PC-3 (cell line): ENCODE results near the gene TEX10. TPM values are rescaled to one million over a fixed set of nuclear protein-coding genes. Genes with fewer than 3 reads are reported as not detected.

Experiments used
- ATAC-seq: fragments of 200-7000 bp; cut with Tn5 transposase; 2 replicates; pipeline ENCODE4 v1.9.1; 2020; ENCODE audit warnings: mild to moderate bottlenecking, moderate library complexity
- BruUV-seq: library from RNA; stranded (reverse); fragments of 400-500 nt; replicated peaks from 2 replicates; lab custom pipeline; 2021; lab: Mats Ljungman, UMichigan
- CTCF ChIA-PET: fragments of 300-600 bp; sonication (Branson Sonifier 250); formaldehyde crosslinking; loops from one replicate; lab custom pipeline; 2022; ENCODE audit warnings: antibody characterized with exemption; lab: Charles Lee
- POLR2A ChIA-PET: fragments of 300-600 bp; sonication (Branson Sonifier 250); formaldehyde crosslinking; loops from one replicate; lab custom pipeline; 2022; ENCODE audit warnings: antibody characterized with exemption; ENCODE audit not compliant: unreplicated experiment; lab: Charles Lee
- DNase-seq: peaks from one replicate; pipeline ENCODE4 v3.0.0-alpha.2; 2015
- H2AFZ ChIP-seq: fragments of 300-600 bp; sonication (generic); 2 replicates; pipeline ENCODE4 v1.6.0; 2016; ENCODE audit warnings: antibody characterized with exemption, low read length
- H3F3A ChIP-seq: fragments of 300-600 bp; sonication (generic); one replicate; pipeline ENCODE4 v1.6.0; 2017; ENCODE audit warnings: antibody characterized with exemption, low read length, control low read depth, mild to moderate bottlenecking; ENCODE audit not compliant: unreplicated experiment
- H3K27ac ChIP-seq: fragments of 300-600 bp; sonication (generic); 2 replicates; pipeline ENCODE4 v1.5.1; 2016; ENCODE audit warnings: mild to moderate bottlenecking, low read length
- H3K27me3 ChIP-seq: fragments of 300-600 bp; sonication (generic); 2 replicates; pipeline ENCODE4 v1.6.1; 2016; ENCODE audit warnings: low read length, mixed read lengths
- H3K36me3 ChIP-seq: fragments of 300-600 bp; sonication (generic); 2 replicates; pipeline ENCODE4 v1.6.1; 2016; ENCODE audit warnings: low read depth, mixed run types, low read length, mixed read lengths
- H3K4me1 ChIP-seq: fragments of 300-600 bp; sonication (generic); 2 replicates; pipeline ENCODE4 v1.5.1; 2016; ENCODE audit warnings: low read length; ENCODE audit not compliant: insufficient read depth
- H3K4me2 ChIP-seq: fragments of 300-600 bp; sonication (generic); 2 replicates; pipeline ENCODE4 v1.6.0; 2016; ENCODE audit warnings: low read length
- H3K4me3 ChIP-seq: fragments of 300-600 bp; sonication (generic); 2 replicates; pipeline ENCODE4 v1.5.1; 2016; ENCODE audit warnings: mild to moderate bottlenecking, low read length, mixed read lengths
- H3K79me2 ChIP-seq: fragments of 300-600 bp; sonication (generic); 2 replicates; pipeline ENCODE4 v1.6.1; 2017; ENCODE audit warnings: low read length, mixed read lengths
- H3K9ac ChIP-seq: fragments of 300-600 bp; sonication (generic); 2 replicates; pipeline ENCODE4 v1.6.0; 2016; ENCODE audit warnings: mild to moderate bottlenecking, low read length
- H3K9me2 ChIP-seq: fragments of 300-600 bp; sonication (generic); replicated peaks from 2 replicates; pipeline ENCODE4 v1.6.1; 2016; ENCODE audit warnings: mixed run types, low read length, mixed read lengths
- H3K9me3 ChIP-seq: fragments of 300-600 bp; sonication (generic); 2 replicates; pipeline ENCODE4 v1.6.1; 2016; ENCODE audit warnings: low read length, mixed read lengths
- H4K20me1 ChIP-seq: fragments of 300-600 bp; sonication (generic); 2 replicates; pipeline ENCODE4 v1.6.1; 2016; ENCODE audit warnings: low read length, mixed read lengths
- CTCF ChIP-seq: fragments of 300-600 bp; sonication (generic); conservative IDR thresholded peaks from 2 replicates; pipeline ENCODE4 v1.5.1; 2017; ENCODE audit warnings: antibody characterized with exemption, low read depth, mild to moderate bottlenecking, low read length
- EZH2 ChIP-seq: fragments of 300-600 bp; sonication (generic); IDR thresholded peaks from one replicate; pipeline ENCODE4 v1.6.1; 2017; ENCODE audit warnings: antibody characterized with exemption, mild to moderate bottlenecking, low read length; ENCODE audit not compliant: unreplicated experiment
- EZH2phosphoT487 ChIP-seq: fragments of 300-600 bp; sonication (generic); IDR thresholded peaks from 2 replicates; pipeline ENCODE4 v1.6.1; 2018; ENCODE audit warnings: mild to moderate bottlenecking, antibody characterized with exemption, low read length, borderline replicate concordance
- intact Hi-C: fragments of 100-400 bp; cut with micrococcal nuclease; formaldehyde crosslinking; loops from 2 replicates; pipeline ENCODE4 v1.9.0; 2023
- total RNA-seq: library from RNA; depleted of rRNA; stranded (reverse); fragments of >200 nt; gene quantifications from 2 replicates; pipeline ENCODE4 v1.2.3, GENCODE V29; 2014

The TEX10 gene
- total RNA-seq, 1 experiment from 2014 or later = 22.1 TPM

GRCh38 chr9:100303747-100304146 is 49.0 kb downstream of the TEX10 start:
- peaks cover 34% of the 10 kb centered on the region for H3K36me3 ChIP-seq
- DNase-seq = no peak
- intact Hi-C loops = no loop called here
- no peak overlapping the region for H2AFZ ChIP-seq
- no TSS peak for BruUV-seq
- H3K4me3 ChIP-seq = no peak overlapping the region
- no peaks in the 10 kb centered on the region for H3K9me2 ChIP-seq
- H4K20me1 ChIP-seq = no peaks in the 10 kb centered on the region
- H3K9ac ChIP-seq = no peak overlapping the region
- no peaks in the 10 kb centered on the region for H3K4me1 ChIP-seq
- H3F3A ChIP-seq = no peaks in the 10 kb centered on the region
- H3K9me3 ChIP-seq = no peaks in the 10 kb centered on the region
- ChIA-PET POLR2A (no interaction called here), CTCF (no interaction called here)
- no peaks in the 10 kb centered on the region for H3K27me3 ChIP-seq
- TF ChIP-seq EZH2 (no peak), CTCF (no peak), EZH2phosphoT487 (no peak)
- no peaks in the 10 kb centered on the region for H3K79me2 ChIP-seq
- no peak overlapping the region for H3K27ac ChIP-seq
- H3K4me2 ChIP-seq = no peak overlapping the region
- ATAC-seq = no peak

- Histone ChIP-seq H3K9ac (no peak overlapping the region), H3K4me2 (no peak overlapping the region), H3K27me3 (no peaks in the 10 kb centered on the region), H3K27ac (no peak overlapping the region), H2AFZ (no peak overlapping the region), H3F3A (no peaks in the 10 kb centered on the region), H4K20me1 (no peaks in the 10 kb centered on the region), H3K4me3 (no peak overlapping the region), H3K9me3 (no peaks in the 10 kb centered on the region), H3K4me1 (no peaks in the 10 kb centered on the region), H3K36me3 (peaks cover 33% of the 10 kb centered on the region), H3K79me2 (no peaks in the 10 kb centered on the region), H3K9me2 (no peaks in the 10 kb centered on the region)
- ATAC-seq (no peak), DNase-seq (no peak)
- TF ChIP-seq EZH2 = no peak
- no peak for TF ChIP-seq EZH2phosphoT487
- no peak for TF ChIP-seq CTCF
- ChIA-PET POLR2A (no interaction called here), CTCF (no interaction called here)
- intact Hi-C loops = no loop called here
- no TSS peak for BruUV-seq
These were observed 54.4 kb downstream of the TEX10 start for GRCh38 chr9:100298378-100298777.

GRCh38 chr9:100296407-100296806 is 56.3 kb downstream of the TEX10 start:
- Histone ChIP-seq H3K4me3 (no peak overlapping the region), H3F3A (no peaks in the 10 kb centered on the region), H2AFZ (no peak overlapping the region), H3K9ac (no peak overlapping the region), H3K9me3 (no peaks in the 10 kb centered on the region), H3K36me3 (peaks cover 17% of the 10 kb centered on the region), H3K27ac (no peak overlapping the region), H3K4me2 (no peak overlapping the region), H3K9me2 (no peaks in the 10 kb centered on the region), H4K20me1 (no peaks in the 10 kb centered on the region), H3K27me3 (no peaks in the 10 kb centered on the region), H3K4me1 (no peaks in the 10 kb centered on the region), H3K79me2 (no peaks in the 10 kb centered on the region)
- intact Hi-C loops = no loop called here
- CTCF ChIA-PET = no interaction called here
- BruUV-seq = no TSS peak
- ATAC-seq = no peak
- no peak for DNase-seq
- POLR2A ChIA-PET = no interaction called here
- no peak for TF ChIP-seq CTCF
- no peak for TF ChIP-seq EZH2phosphoT487
- no peak for TF ChIP-seq EZH2
